Left lobe of liver (tissue), 2 donors: ENCODE measurements around the gene GPC5. TPM values are rescaled to one million over a fixed set of nuclear protein-coding genes. Genes with fewer than 3 reads are reported as not detected.
"Not testable (repeated sequence)": the region's sequence is repeated elsewhere in the genome, so short reads cannot be mapped to it uniquely, and the experiment has no call there.

Source experiments
- ATAC-seq: fragments of 200-7000 bp; cut with Tn5 transposase; one replicate; pipeline ENCODE4 v1.9.1; 2020; ENCODE audit warnings: mild to moderate bottlenecking, moderate library complexity
- DNase-seq: peaks from one replicate; pipeline ENCODE4 v3.0.0-alpha.2; 2020; ENCODE audit warnings: low spot score
- total RNA-seq: library from RNA; stranded (reverse); gene quantifications from one replicate; pipeline ENCODE4 v1.2.1, GENCODE V29; 2021
- donor health status: DM: no; HTN: no; CAD: no; lungs with moderate emphysema.
- donor health status: DM: no; HTN: yes; CAD: no.

The GPC5 gene
- total RNA-seq, 1 donor from 2014 or later, result 0.65 TPM

GRCh38 chr13:92491839-92492238, 1093.4 kb downstream of the GPC5 start:
- no peak for DNase-seq
- no peak for ATAC-seq

GRCh38 chr13:92494915-92495314, 1096.5 kb downstream of the GPC5 start:
- DNase-seq (no peak), ATAC-seq (no peak)

GRCh38 chr13:92500192-92500591, 1101.8 kb downstream of the GPC5 start:
- no peak for DNase-seq
- no peak for ATAC-seq

GRCh38 chr13:92510416-92510815, 1112.0 kb downstream of the GPC5 start:
- DNase-seq, result no peak
- ATAC-seq, result no peak

GRCh38 chr13:92512852-92513251, 1114.4 kb downstream of the GPC5 start:
- ATAC-seq (no peak), DNase-seq (no peak)

- ATAC-seq (no peak), DNase-seq (no peak)
Observed at GRCh38 chr13:92513672-92514071, 1115.3 kb downstream of the GPC5 start.

GRCh38 chr13:92514420-92515125, 1116.2 kb downstream of the GPC5 start:
- no peak for DNase-seq
- no peak for ATAC-seq

GRCh38 chr13:92516878-92517277, 1118.5 kb downstream of the GPC5 start:
- DNase-seq, ATAC-seq: not testable (repeated sequence)

- not testable (repeated sequence) for DNase-seq, ATAC-seq
Observed at GRCh38 chr13:92518622-92519021, 1120.2 kb downstream of the GPC5 start.

- no peak for ATAC-seq
- DNase-seq, result no peak
Observed at GRCh38 chr13:92530364-92530763, 1131.9 kb downstream of the GPC5 start.

GRCh38 chr13:92535222-92536006, 1137.0 kb downstream of the GPC5 start:
- ATAC-seq, result no peak
- no peak for DNase-seq

- DNase-seq (no peak), ATAC-seq (no peak)
Observed at GRCh38 chr13:92537471-92537870, 1139.0 kb downstream of the GPC5 start.

- ATAC-seq (no peak), DNase-seq (no peak)
Observed at GRCh38 chr13:92538164-92538563, 1139.7 kb downstream of the GPC5 start.

GRCh38 chr13:92539148-92539547, 1140.7 kb downstream of the GPC5 start:
- not testable (repeated sequence) for DNase-seq, ATAC-seq

- DNase-seq (no peak), ATAC-seq (no peak)
Observed at GRCh38 chr13:92547266-92547665, 1148.8 kb downstream of the GPC5 start.

GRCh38 chr13:92549276-92549675, 1150.9 kb downstream of the GPC5 start:
- ATAC-seq, result no peak

GRCh38 chr13:92553470-92554114, 1155.2 kb downstream of the GPC5 start:
- DNase-seq (no peak), ATAC-seq (no peak)

More at GRCh38 chr13:92549276-92549675, 1150.9 kb downstream of the GPC5 start:
- DNase-seq, result no peak

GRCh38 chr13:92560883-92561282, 1162.5 kb downstream of the GPC5 start:
- ATAC-seq, result no peak
- no peak for DNase-seq

GRCh38 chr13:92564942-92565341, 1166.5 kb downstream of the GPC5 start:
- no peak for ATAC-seq

GRCh38 chr13:92566767-92567166, 1168.3 kb downstream of the GPC5 start:
- ATAC-seq, result no peak
- DNase-seq, result no peak

More at GRCh38 chr13:92564942-92565341, 1166.5 kb downstream of the GPC5 start:
- DNase-seq, result no peak

GRCh38 chr13:92572190-92572589, 1173.8 kb downstream of the GPC5 start:
- ATAC-seq (no peak), DNase-seq (no peak)
